SHP77 (cell line): ENCODE measurements around the gene ATF5.

ENCODE experiments used
- DNase-seq, 2 experiments: peaks; one replicate each; lab custom pipeline; 2025; lab: John Stamatoyannopoulos, UW

Gene ATF5

GRCh38 chr19:49894879-49895565 lies 34.0 kb upstream of the ATF5 start:
- no peak for DNase-seq

- no peak for DNase-seq
These were observed 33.3 kb upstream of the ATF5 start for GRCh38 chr19:49895566-49896297.

GRCh38 chr19:49896863-49897621 lies 32.0 kb upstream of the ATF5 start, which contains the start of gene IL4I1:
Gene IL4I1, minus strand, starts transcription at chr19:49896887. Its CDS starts 727 bp downstream, at chr19:49896160.
- no peak for DNase-seq

- DNase-seq: no peak
These were observed 24.9 kb upstream of the ATF5 start for GRCh38 chr19:49904136-49904535.

- DNase-seq: no peak
These were observed 22.0 kb upstream of the ATF5 start for GRCh38 chr19:49906879-49907564.

GRCh38 chr19:49907745-49908446 lies 21.1 kb upstream of the ATF5 start:
- DNase-seq: no peak

GRCh38 chr19:49908480-49909420 lies 20.3 kb upstream of the ATF5 start:
- no peak for DNase-seq

GRCh38 chr19:49910179-49910578 lies 18.8 kb upstream of the ATF5 start:
- no peak for DNase-seq

- no peak for DNase-seq
These were observed 17.4 kb upstream of the ATF5 start for GRCh38 chr19:49911381-49912145.

GRCh38 chr19:49912965-49913685 lies 15.9 kb upstream of the ATF5 start:
- no peak for DNase-seq

GRCh38 chr19:49913720-49914119 lies 15.3 kb upstream of the ATF5 start:
- no peak for DNase-seq

- no peak for DNase-seq
These were observed 13.7 kb upstream of the ATF5 start for GRCh38 chr19:49915271-49915670.

GRCh38 chr19:49916839-49917733 lies 11.9 kb upstream of the ATF5 start:
- no peak for DNase-seq

- DNase-seq: no peak
These were observed 10.9 kb upstream of the ATF5 start for GRCh38 chr19:49918089-49918488.

- DNase-seq: no peak
These were observed 8.2 kb upstream of the ATF5 start for GRCh38 chr19:49920624-49921363.

- no peak for DNase-seq
These were observed 6.9 kb upstream of the ATF5 start for GRCh38 chr19:49921871-49922795.
